K562 (cell line): ENCODE data around the gene FAM89B. TPM values are rescaled to one million over a fixed set of nuclear protein-coding genes. Genes with fewer than 3 reads are reported as not detected.
A peak's percentile ranks its signal among the peaks of the same experiment; 100 is the strongest.

Experiments
- CBX3 ChIP-seq, 2 experiments: IDR thresholded peaks; 1 replicate in 1 of 2; 2 replicates in 1 of 2; pipeline ENCODE4 v1.6.1; 2012; ENCODE audit warnings: inconsistent platforms in 2 of 2, low read length in 2 of 2, borderline replicate concordance in 1 of 2, control low read depth in 1 of 2
- FOS ChIP-seq: IDR thresholded peaks from 3 replicates; pipeline ENCODE4 v1.6.1; 2011; ENCODE audit not compliant: insufficient read length; ENCODE audit errors: extremely low read depth
- GTF2A2 ChIP-seq: IDR thresholded peaks from 2 replicates; pipeline ENCODE4 v1.6.1; 2016; ENCODE audit warnings: mild to moderate bottlenecking, missing genetic modification characterization, missing compliant biosample characterization
- MAFK ChIP-seq: IDR thresholded peaks from 2 replicates; pipeline ENCODE4 v1.6.1; 2011; ENCODE audit warnings: low read length, improper control_type of control experiment
- MYC ChIP-seq, 2 experiments: fragments of 250-450 bp in 1 of 2; sonication (Bioruptor Pico) in 1 of 2; IDR thresholded peaks; 2 replicates each; pipeline versions ENCODE4 v1.5.1 to v1.6.1; 2012 to 2021; ENCODE audit warnings: low read depth in 2 of 2, borderline replicate concordance in 1 of 2, improper control_type of control experiment in 1 of 2, low read length in 1 of 2, mild to moderate bottlenecking in 1 of 2, moderate library complexity in 1 of 2
- PTTG1 ChIP-seq: fragments of 450-650 bp; IDR thresholded peaks from 2 replicates; pipeline ENCODE4 v1.6.1; 2016; ENCODE audit warnings: low read depth, mild to moderate bottlenecking, missing genetic modification characterization, missing compliant biosample characterization
- TBL1XR1 ChIP-seq, 2 experiments: IDR thresholded peaks; 2 replicates each; pipeline ENCODE4 v1.6.1; 2012; ENCODE audit warnings: improper control_type of control experiment in 2 of 2, low read length in 2 of 2, mild to moderate bottlenecking in 1 of 2
- ZNF146 ChIP-seq: IDR thresholded peaks from one replicate; pipeline ENCODE4 v1.6.1; 2018; ENCODE audit warnings: missing compliant biosample characterization; ENCODE audit not compliant: unreplicated experiment
- ZNF3 ChIP-seq: fragments of 250-450 bp; sonication (Bioruptor Pico); IDR thresholded peaks from 2 replicates; pipeline ENCODE4 v1.5.0; 2021; ENCODE audit warnings: mild to moderate bottlenecking, moderate library complexity
- polyA plus RNA-seq, 8 experiments: library from polyadenylated mRNA; depleted of rRNA in 4 of 8; stranded (reverse) in 5 of 8; unstranded in 3 of 8; fragments of >200 nt; fragmentation: Nextera tagmentation in 2 of 8; fragmentation: Illumina TruSeq in 1 of 8; extraction: Ambion mirVana in 2 of 8; extraction: Trizol in 1 of 8; gene quantifications; 2 replicates each; pipeline versions ENCODE4 v1.2.1 to v1.2.3, GENCODE V29; 2011 to 2014; ENCODE audit warnings: inconsistent platforms in 1 of 8, missing spikeins in 1 of 8
- total RNA-seq, 7 experiments: library from RNA; depleted of rRNA in 6 of 7; stranded (reverse); fragments of >200 nt in 6 of 7; fragmentation: Illumina TruSeq in 2 of 7; extraction: Trizol in 2 of 7; gene quantifications; 2 replicates each; pipeline versions ENCODE4 v1.2.1 to v1.2.3, GENCODE V29; 2011 to 2021; ENCODE audit warnings: low replicate concordance in 1 of 7
- TF ChIP-seq, protein P1 (sequence below), 2 experiments: fragments of 450-650 bp in 1 of 2; IDR thresholded peaks; 2 replicates each; pipeline ENCODE4 v1.6.1; 2011 to 2017; ENCODE audit warnings: low read depth in 2 of 2, antibody characterized with exemption in 1 of 2, borderline replicate concordance in 1 of 2, low read length in 1 of 2, mild to moderate bottlenecking in 1 of 2, mixed read lengths in 1 of 2; ENCODE audit not compliant: control insufficient read depth in 1 of 2
- TF ChIP-seq, protein P2 (sequence below): fragments of 250-450 bp; sonication (Bioruptor Pico); IDR thresholded peaks from 2 replicates; pipeline ENCODE4 v1.4.0; 2020; ENCODE audit warnings: borderline replicate concordance
- TF ChIP-seq, protein P3 (sequence below), 2 experiments: fragments of 450-650 bp; IDR thresholded peaks; 2 replicates each; pipeline ENCODE4 v1.6.1; 2016
- TF ChIP-seq, protein P4 (sequence below): fragments of 250-450 bp; sonication (Bioruptor Pico); IDR thresholded peaks from 2 replicates; pipeline ENCODE4 v1.4.0; 2020; ENCODE audit warnings: mild to moderate bottlenecking
- TF ChIP-seq, protein P5 (sequence below), 3 experiments: fragments of 200-800 bp in 1 of 3; sonication (Bioruptor generic) in 1 of 3; sonication (generic) in 1 of 3; formaldehyde crosslinking in 1 of 3; IDR thresholded peaks; 2 replicates each; pipeline versions ENCODE4 v1.6.1 to v1.8.0; 2016 to 2022; ENCODE audit warnings: mild to moderate bottlenecking in 2 of 3, missing compliant biosample characterization in 2 of 3, missing genetic modification characterization in 2 of 3, missing genetic modification reagents in 1 of 3
- TF ChIP-seq, protein P6 (sequence below): sonication (generic); formaldehyde crosslinking; IDR thresholded peaks from 2 replicates; pipeline ENCODE4 v1.9.0; 2022; ENCODE audit warnings: mild to moderate bottlenecking, missing genetic modification reagents

The FAM89B gene
- total and polyA plus RNA-seq, 9 of the 15 experiments (the other 6 are each of a cell fraction or from before 2014, with no cell fraction given) = 0.32 to 27.6 (median 11.9) TPM

DNA sequence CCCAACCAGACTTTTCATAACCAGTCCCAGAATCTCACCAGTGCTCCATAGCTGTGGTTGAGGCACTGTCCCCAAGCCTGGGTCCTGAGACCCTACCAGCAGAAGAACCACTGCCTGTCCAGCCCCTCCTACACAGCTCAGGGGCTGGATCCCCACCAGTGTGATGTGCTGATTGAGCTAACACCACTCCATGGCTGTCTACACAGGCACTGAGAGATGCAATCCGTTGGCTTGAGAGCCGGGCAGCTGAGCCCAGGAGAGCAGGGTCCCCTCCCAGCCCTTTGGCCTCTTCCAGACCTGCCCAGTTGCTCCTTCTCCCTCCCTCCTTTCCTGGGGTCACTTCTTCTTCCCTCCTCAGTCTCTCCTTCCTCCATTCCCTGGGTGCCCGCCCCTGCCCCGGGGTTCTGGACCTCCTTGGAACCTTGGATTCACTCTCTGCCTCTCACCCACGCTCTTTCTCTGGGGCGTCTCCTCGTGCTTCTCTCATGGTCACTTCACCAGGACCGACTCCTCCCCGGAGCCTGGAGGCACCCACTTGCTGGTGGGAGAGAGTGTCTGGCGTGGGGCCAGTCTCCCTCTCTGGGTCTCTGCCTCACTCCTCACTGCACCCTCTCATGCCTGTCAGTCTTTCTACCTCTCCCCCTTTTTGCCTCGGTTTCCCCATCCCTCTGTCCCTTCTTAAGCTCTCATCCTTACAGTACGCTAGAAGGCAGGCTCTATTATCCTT, 48.2 kb upstream of the FAM89B start (continued):
- TF ChIP-seq, protein P1, sequence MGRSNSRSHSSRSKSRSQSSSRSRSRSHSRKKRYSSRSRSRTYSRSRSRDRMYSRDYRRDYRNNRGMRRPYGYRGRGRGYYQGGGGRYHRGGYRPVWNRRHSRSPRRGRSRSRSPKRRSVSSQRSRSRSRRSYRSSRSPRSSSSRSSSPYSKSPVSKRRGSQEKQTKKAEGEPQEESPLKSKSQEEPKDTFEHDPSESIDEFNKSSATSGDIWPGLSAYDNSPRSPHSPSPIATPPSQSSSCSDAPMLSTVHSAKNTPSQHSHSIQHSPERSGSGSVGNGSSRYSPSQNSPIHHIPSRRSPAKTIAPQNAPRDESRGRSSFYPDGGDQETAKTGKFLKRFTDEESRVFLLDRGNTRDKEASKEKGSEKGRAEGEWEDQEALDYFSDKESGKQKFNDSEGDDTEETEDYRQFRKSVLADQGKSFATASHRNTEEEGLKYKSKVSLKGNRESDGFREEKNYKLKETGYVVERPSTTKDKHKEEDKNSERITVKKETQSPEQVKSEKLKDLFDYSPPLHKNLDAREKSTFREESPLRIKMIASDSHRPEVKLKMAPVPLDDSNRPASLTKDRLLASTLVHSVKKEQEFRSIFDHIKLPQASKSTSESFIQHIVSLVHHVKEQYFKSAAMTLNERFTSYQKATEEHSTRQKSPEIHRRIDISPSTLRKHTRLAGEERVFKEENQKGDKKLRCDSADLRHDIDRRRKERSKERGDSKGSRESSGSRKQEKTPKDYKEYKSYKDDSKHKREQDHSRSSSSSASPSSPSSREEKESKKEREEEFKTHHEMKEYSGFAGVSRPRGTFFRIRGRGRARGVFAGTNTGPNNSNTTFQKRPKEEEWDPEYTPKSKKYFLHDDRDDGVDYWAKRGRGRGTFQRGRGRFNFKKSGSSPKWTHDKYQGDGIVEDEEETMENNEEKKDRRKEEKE (IDR thresholded peaks at IDR 0.05; ENCODE audit: borderline replicate concordance in 1 of 2, control insufficient read depth in 1 of 2, low read depth in 2 of 2, low read length in 1 of 2) = 0 out of 4 replicates have a peak, but pooled peaks of 1 of the 2 experiments have one; percentile 25
- no peak for TF ChIP-seq FOS
- TF ChIP-seq, protein P2, sequence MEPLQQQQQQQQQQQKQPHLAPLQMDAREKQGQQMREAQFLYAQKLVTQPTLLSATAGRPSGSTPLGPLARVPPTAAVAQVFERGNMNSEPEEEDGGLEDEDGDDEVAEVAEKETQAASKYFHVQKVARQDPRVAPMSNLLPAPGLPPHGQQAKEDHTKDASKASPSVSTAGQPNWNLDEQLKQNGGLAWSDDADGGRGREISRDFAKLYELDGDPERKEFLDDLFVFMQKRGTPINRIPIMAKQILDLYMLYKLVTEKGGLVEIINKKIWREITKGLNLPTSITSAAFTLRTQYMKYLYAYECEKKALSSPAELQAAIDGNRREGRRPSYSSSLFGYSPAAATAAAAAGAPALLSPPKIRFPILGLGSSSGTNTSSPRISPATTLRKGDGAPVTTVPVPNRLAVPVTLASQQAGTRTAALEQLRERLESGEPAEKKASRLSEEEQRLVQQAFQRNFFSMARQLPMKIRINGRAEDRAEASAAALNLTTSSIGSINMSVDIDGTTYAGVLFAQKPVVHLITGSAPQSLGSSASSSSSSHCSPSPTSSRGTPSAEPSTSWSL (CRISPR knock-in tag) = no peak
- no peak for TF ChIP-seq PTTG1 (tag)
- TF ChIP-seq GTF2A2 (tag) = no peak
- TF ChIP-seq, protein P3, sequence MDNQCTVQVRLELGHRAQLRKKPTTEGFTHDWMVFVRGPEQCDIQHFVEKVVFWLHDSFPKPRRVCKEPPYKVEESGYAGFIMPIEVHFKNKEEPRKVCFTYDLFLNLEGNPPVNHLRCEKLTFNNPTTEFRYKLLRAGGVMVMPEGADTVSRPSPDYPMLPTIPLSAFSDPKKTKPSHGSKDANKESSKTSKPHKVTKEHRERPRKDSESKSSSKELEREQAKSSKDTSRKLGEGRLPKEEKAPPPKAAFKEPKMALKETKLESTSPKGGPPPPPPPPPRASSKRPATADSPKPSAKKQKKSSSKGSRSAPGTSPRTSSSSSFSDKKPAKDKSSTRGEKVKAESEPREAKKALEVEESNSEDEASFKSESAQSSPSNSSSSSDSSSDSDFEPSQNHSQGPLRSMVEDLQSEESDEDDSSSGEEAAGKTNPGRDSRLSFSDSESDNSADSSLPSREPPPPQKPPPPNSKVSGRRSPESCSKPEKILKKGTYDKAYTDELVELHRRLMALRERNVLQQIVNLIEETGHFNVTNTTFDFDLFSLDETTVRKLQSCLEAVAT (IDR thresholded peaks at IDR 0.05) = no peak; a peak in 1 of 4 replicates
- no peak for TF ChIP-seq MYC (IDR thresholded peaks at IDR 0.05; ENCODE audit: low read depth, low read length)
- TF ChIP-seq MYC (CRISPR knock-in tag; IDR thresholded peaks at IDR 0.05; ENCODE audit: borderline replicate concordance, low read depth) = no peak
- no peak for TF ChIP-seq ZNF3 (CRISPR knock-in tag)
- TF ChIP-seq TBL1XR1 (IDR thresholded peaks at IDR 0.05; ENCODE audit: low read length in 2 of 2) = no peak
- TF ChIP-seq, protein P4, sequence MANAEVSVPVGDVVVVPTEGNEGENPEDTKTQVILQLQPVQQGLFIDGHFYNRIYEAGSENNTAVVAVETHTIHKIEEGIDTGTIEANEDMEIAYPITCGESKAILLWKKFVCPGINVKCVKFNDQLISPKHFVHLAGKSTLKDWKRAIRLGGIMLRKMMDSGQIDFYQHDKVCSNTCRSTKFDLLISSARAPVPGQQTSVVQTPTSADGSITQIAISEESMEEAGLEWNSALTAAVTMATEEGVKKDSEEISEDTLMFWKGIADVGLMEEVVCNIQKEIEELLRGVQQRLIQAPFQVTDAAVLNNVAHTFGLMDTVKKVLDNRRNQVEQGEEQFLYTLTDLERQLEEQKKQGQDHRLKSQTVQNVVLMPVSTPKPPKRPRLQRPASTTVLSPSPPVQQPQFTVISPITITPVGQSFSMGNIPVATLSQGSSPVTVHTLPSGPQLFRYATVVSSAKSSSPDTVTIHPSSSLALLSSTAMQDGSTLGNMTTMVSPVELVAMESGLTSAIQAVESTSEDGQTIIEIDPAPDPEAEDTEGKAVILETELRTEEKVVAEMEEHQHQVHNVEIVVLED (CRISPR knock-in tag) = no peak
- no peak for TF ChIP-seq ZNF146 (CRISPR knock-in tag)
- TF ChIP-seq MAFK = no peak
- TF ChIP-seq, protein P5, sequence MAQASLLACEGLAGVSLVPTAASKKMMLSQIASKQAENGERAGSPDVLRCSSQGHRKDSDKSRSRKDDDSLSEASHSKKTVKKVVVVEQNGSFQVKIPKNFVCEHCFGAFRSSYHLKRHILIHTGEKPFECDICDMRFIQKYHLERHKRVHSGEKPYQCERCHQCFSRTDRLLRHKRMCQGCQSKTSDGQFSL (CRISPR knock-in tag; IDR thresholded peaks at IDR 0.05) = no peak
- TF ChIP-seq, protein P5 (tag; IDR thresholded peaks at IDR 0.05) = no peak
- TF ChIP-seq CBX3 (IDR thresholded peaks at IDR 0.05; ENCODE audit: borderline replicate concordance in 1 of 2, low read length in 2 of 2) = no peak
- TF ChIP-seq, protein P6, sequence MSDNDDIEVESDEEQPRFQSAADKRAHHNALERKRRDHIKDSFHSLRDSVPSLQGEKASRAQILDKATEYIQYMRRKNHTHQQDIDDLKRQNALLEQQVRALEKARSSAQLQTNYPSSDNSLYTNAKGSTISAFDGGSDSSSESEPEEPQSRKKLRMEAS = no peak
